ENCODE results near the gene TENM4.

- no peak for TF ChIP-seq CTCF (IDR thresholded peaks at IDR 0.05)
- TF ChIP-seq POLR2AphosphoS5 (IDR thresholded peaks at IDR 0.05), result no peak
These were observed 640.1 kb downstream of the TENM4 start for GRCh38 chr11:78800756-78801155.
